Lower lobe of right lung (tissue), 2 donors: Measurements from ENCODE around the gene SPARCL1. TPM values are rescaled to one million over a fixed set of nuclear protein-coding genes. Genes with fewer than 3 reads are reported as not detected.
"Not testable (repeated sequence)": the region's sequence is repeated elsewhere in the genome, so short reads cannot be mapped to it uniquely, and the experiment has no call there.

Source experiments
- ATAC-seq, 2 donors: fragments of 200-7000 bp; cut with Tn5 transposase; one replicate each; pipeline ENCODE4 v1.9.1; 2020 to 2022; ENCODE audit warnings: mild to moderate bottlenecking in 2 of 2, moderate library complexity in 2 of 2
- DNase-seq: peaks from one replicate; pipeline ENCODE4 v3.0.0-alpha.2; 2020
- H3K27ac ChIP-seq: fragments of 200-600 bp; one replicate; pipeline ENCODE4 v1.8.0; 2022
- H3K27me3 ChIP-seq: fragments of 200-600 bp; one replicate; pipeline ENCODE4 v1.8.0; 2022; ENCODE audit warnings: low read depth
- H3K36me3 ChIP-seq: fragments of 200-600 bp; one replicate; pipeline ENCODE4 v1.8.0; 2022; ENCODE audit warnings: mild to moderate bottlenecking
- H3K4me1 ChIP-seq: fragments of 200-600 bp; one replicate; pipeline ENCODE4 v1.8.0; 2022
- H3K4me3 ChIP-seq: fragments of 200-600 bp; one replicate; pipeline ENCODE4 v1.8.0; 2022; ENCODE audit warnings: mild to moderate bottlenecking
- H3K9me3 ChIP-seq: fragments of 200-600 bp; one replicate; pipeline ENCODE4 v1.8.0; 2022
- CTCF ChIP-seq: fragments of 200-600 bp; IDR thresholded peaks from one replicate; pipeline ENCODE4 v1.8.0; 2022; ENCODE audit warnings: antibody characterized with exemption, mild to moderate bottlenecking
- intact Hi-C: fragments of 100-400 bp; cut with DNase I; formaldehyde crosslinking; loops from one replicate; pipeline ENCODE4 v1.11.0; 2022
- total RNA-seq: library from RNA; stranded (reverse); fragmentation: NEBNext Ultra II Directional; extraction: Animal tissue kit (Norgen Biotek cat#: 25700); gene quantifications from one replicate; pipeline ENCODE4 v1.2.1, GENCODE V29; 2021
- donor health status: DM: no; HTN: yes; CAD: no; lungs with severe emphysema.

The SPARCL1 gene
- total RNA-seq, 1 donor from 2014 or later: 299 TPM

DNA sequence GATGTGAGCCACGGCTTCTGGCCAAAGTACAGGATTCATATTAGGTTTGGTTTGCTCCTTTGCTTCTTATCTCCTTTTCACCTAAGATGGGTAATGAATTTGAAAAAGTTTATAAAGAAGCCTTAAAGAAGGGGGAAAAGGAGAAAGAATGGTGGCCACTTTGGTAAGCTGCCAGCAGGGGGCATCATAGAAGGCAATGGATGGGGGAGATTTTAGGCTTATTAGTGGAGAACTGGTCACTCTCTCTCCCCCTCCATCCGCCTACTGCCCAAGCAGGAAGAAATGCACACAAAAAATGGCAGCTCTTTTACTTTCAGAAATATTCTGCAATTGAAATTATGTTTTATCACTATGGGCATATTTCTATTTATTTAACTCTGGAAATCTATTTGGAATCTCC lies 32.0 kb downstream of the SPARCL1 start:
- no peak overlapping the region for H3K27ac ChIP-seq
- no peak for ATAC-seq
- no peak overlapping the region for H3K4me3 ChIP-seq
- DNase-seq: no peak
- no peaks in the 10 kb centered on the region for H3K9me3 ChIP-seq
- intact Hi-C loops: no loop called here
- TF ChIP-seq CTCF: peak; percentile 26
- no peaks in the 10 kb centered on the region for H3K27me3 ChIP-seq
- H3K4me1 ChIP-seq: peaks cover 19% of the 10 kb centered on the region
- H3K36me3 ChIP-seq: peaks cover 42% of the 10 kb centered on the region

DNA sequence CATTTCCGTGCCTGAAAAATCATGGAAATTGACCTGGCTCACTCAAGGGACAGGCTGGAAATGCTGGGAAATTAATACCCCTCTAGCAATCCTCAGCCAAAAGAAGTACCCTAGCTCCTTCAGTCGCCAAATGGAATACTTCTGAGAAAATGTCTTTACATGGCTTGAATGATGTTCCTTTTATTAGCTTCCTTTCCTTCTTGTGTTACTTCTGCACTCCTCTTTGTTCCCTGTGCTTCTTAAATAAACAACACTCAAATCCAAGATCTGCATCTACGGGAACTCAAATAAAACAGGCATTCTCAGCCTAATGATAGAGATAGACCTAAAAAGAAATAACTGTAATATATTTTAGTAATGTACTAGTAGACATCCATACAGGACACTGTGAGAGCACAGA lies 36.1 kb downstream of the SPARCL1 start:
- peaks cover 31% of the 10 kb centered on the region for H3K4me1 ChIP-seq
- DNase-seq: no peak
- TF ChIP-seq CTCF: no peak
- ATAC-seq: no peak
- H3K9me3 ChIP-seq: no peaks in the 10 kb centered on the region
- peaks cover 74% of the 10 kb centered on the region for H3K36me3 ChIP-seq
- intact Hi-C loops: no loop called here
- H3K27ac ChIP-seq: no peak overlapping the region
- no peak overlapping the region for H3K4me3 ChIP-seq
- no peaks in the 10 kb centered on the region for H3K27me3 ChIP-seq

- intact Hi-C loops, H3K4me3 ChIP-seq, H3K27ac ChIP-seq, ATAC-seq, DNase-seq, H3K9me3 ChIP-seq, H3K27me3 ChIP-seq: not testable (repeated sequence)
- Histone ChIP-seq H3K36me3 (peaks cover 78% of the 10 kb centered on the region), H3K4me1 (peaks cover 29% of the 10 kb centered on the region)
Observed at GRCh38 chr4:87491851-87492250, 37.3 kb downstream of the SPARCL1 start.

GRCh38 chr4:87491436-87491835 lies 37.7 kb downstream of the SPARCL1 start:
- Histone ChIP-seq H3K9me3 (no peaks in the 10 kb centered on the region), H3K27me3 (no peaks in the 10 kb centered on the region), H3K4me3 (no peak overlapping the region), H3K4me1 (peaks cover 29% of the 10 kb centered on the region), H3K36me3 (peaks cover 74% of the 10 kb centered on the region), H3K27ac (no peak overlapping the region)
- intact Hi-C loops: no loop called here
- TF ChIP-seq CTCF: no peak
- ATAC-seq: no peak
- no peak for DNase-seq

GRCh38 chr4:87490664-87491369 lies 38.4 kb downstream of the SPARCL1 start:
- ATAC-seq (no peak), DNase-seq (no peak)
- H3K4me1 ChIP-seq: peaks cover 29% of the 10 kb centered on the region
- intact Hi-C loops: no loop called here
- H3K9me3 ChIP-seq: no peaks in the 10 kb centered on the region
- TF ChIP-seq CTCF: no peak
- no peak overlapping the region for H3K27ac ChIP-seq
- no peaks in the 10 kb centered on the region for H3K27me3 ChIP-seq
- no peak overlapping the region for H3K4me3 ChIP-seq
- peaks cover 69% of the 10 kb centered on the region for H3K36me3 ChIP-seq

DNA sequence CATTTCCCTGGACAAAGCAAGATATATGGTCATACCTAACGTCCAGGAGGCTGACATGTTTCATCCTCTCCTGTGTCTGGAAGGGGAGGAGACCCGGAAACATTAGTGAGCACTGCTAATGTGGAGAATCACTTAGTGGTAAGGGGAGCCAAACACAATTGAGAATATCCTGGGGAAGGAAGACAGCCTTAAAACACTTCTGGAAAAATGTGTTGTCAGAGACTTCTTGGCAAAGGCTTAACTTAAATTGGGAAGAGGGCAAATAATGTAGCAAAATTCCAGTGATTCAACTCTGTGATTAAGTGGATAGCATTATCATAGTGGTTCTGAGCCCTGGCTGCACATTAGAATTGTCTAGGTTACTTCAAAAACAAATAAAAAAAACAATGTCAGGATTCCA lies 39.5 kb downstream of the SPARCL1 start:
- TF ChIP-seq CTCF: no peak
- Histone ChIP-seq H3K9me3 (no peaks in the 10 kb centered on the region), H3K27ac (peak overlapping the region; percentile 31), H3K27me3 (no peaks in the 10 kb centered on the region), H3K36me3 (peaks cover 60% of the 10 kb centered on the region), H3K4me1 (peaks cover 29% of the 10 kb centered on the region), H3K4me3 (no peak overlapping the region)
- ATAC-seq (no peak), DNase-seq (no peak)
- intact Hi-C loops: no loop called here

DNA sequence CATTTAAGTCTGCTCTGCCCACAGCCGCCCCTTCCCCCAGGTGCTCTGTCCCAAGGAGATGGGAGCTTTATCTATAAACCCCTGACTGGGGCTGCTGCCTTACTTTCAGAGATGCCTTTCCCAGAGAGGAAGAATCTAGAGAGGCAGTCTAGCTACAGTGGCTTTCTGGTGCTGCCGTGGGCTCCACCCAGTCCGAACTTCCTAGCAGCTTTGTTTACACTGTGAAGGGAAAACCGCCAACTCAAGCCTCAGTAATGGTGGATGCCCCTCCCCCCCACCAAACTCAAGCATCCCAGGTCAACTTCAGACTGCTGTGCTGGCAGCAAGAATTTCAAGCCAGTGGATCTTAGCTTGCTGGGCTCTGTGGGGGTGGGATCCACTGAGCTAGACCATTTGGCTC lies 40.5 kb downstream of the SPARCL1 start:
- intact Hi-C loops, H3K4me3 ChIP-seq, DNase-seq, H3K9me3 ChIP-seq, H3K27me3 ChIP-seq, ATAC-seq: not testable (repeated sequence)
- H3K27ac ChIP-seq: peak overlapping the region; percentile 13
- H3K36me3 ChIP-seq: peaks cover 49% of the 10 kb centered on the region
- peaks cover 28% of the 10 kb centered on the region for H3K4me1 ChIP-seq

- not testable (repeated sequence) for DNase-seq, H3K4me1 ChIP-seq
Observed at GRCh38 chr4:87483247-87483646, 45.9 kb downstream of the SPARCL1 start.

More at GRCh38 chr4:87483247-87483646, 45.9 kb downstream of the SPARCL1 start:
- H3K9me3 ChIP-seq, H3K27me3 ChIP-seq, intact Hi-C loops, ATAC-seq, H3K4me3 ChIP-seq, H3K27ac ChIP-seq: not testable (repeated sequence)
- H3K36me3 ChIP-seq: peaks cover 45% of the 10 kb centered on the region
